ENCODE measurements around the gene TUBA4A. TPM values are rescaled to one million over a fixed set of nuclear protein-coding genes. Genes with fewer than 3 reads are reported as not detected.

The TUBA4A gene
- total and polyA plus RNA-seq, 10 of the 15 experiments (the other 5 are each of a cell fraction or from before 2014, with no cell fraction given): 58.2 to 325 (median 134) TPM

GRCh38 chr2:219252900-219253752 lies 592 bp downstream of the TUBA4A start, which contains the start of gene TUBA4B:
TUBA4B (plus strand) TSS chr2:219253243; CDS start chr2:219253408, 165 bp downstream.
- no peaks in the 10 kb centered on the region for H3K27me3 ChIP-seq (replicated peaks in 1 of 2; ENCODE audit: control insufficient read depth in 2 of 2, insufficient read depth in 2 of 2, low read length in 1 of 2)
- ATAC-seq: peak; percentile 34
- intact Hi-C loops (cut with micrococcal nuclease; ENCODE audit: unreplicated experiment) (loop anchor here (1.0 to 2.0 kb wide), 4 partner anchors 24 to 76 kb away; partner anchors contain the start of genes ANKZF1, ATG9A, CNPPD1 and DNAJB2), in situ Hi-C loops (cut with MboI) (no loop called here)
- CTCF ChIA-PET: interaction anchor here (0.9 to 6.1 kb wide), 8 partner anchors 8 to 83 kb away, joined by 3 to 65 read pairs (median 5); partner anchors contain the start of genes ANKZF1, ATG9A, DNAJB2 and GLB1L
- peaks cover 27% of the 10 kb centered on the region for H3K4me1 ChIP-seq (ENCODE audit: control insufficient read depth, insufficient read depth, low read length)
- H3K4me2 ChIP-seq (ENCODE audit: control insufficient read depth, insufficient read depth): peak within 1 kb of the TSS; percentile 92
- peaks cover 10 to 11% of the 10 kb centered on the region in 2 experiments for H3K36me3 ChIP-seq (ENCODE audit: control insufficient read depth in 2 of 2, insufficient read depth in 2 of 2, low read length in 1 of 2)
- no peaks in the 10 kb centered on the region for H3K9me3 ChIP-seq (replicated peaks; ENCODE audit: control insufficient read depth, insufficient read depth, low read length)
- RAD21 ChIA-PET (ENCODE audit: unreplicated experiment): interaction anchor here (1.0 to 5.1 kb wide), 8 partner anchors 8 to 82 kb away, joined by 3 to 53 read pairs (median 5); partner anchors contain the start of genes ANKZF1, ATG9A, DNAJB2 and GLB1L
- peaks cover 44% of the 10 kb centered on the region for H3K79me2 ChIP-seq (ENCODE audit: control insufficient read depth, insufficient read depth, low read length)
- H3K9ac ChIP-seq (ENCODE audit: control insufficient read depth, insufficient read depth, low read length): peak within 1 kb of the TSS; percentile 86
- H4K20me1 ChIP-seq (ENCODE audit: control insufficient read depth, insufficient read depth): 0 out of 2 replicates have a peak, but pooled peaks cover 4% of the 10 kb centered on the region
- peak within 1 kb of the TSS; percentile 86 for H3K4me3 ChIP-seq
- WGBS (ENCODE audit: insufficient coverage, insufficient replicate concordance, low lambda C conversion rate, missing lambda C conversion rate): 1% methylated on average over 49 of the region's 49 CpGs
- POLR2A ChIA-PET: interaction anchor here (0.5 to 9.0 kb wide), 29 partner anchors 8 to 1883 kb away, joined by 3 to 160 read pairs (median 4); partner anchors contain the start of genes ABCB6, ANKZF1, ATG9A and CNPPD1
- FAIRE-seq: peak; percentile 23
- SMC1A ChIA-PET (ENCODE audit: uncharacterized antibody, unreplicated experiment): interaction anchor here (0.6 to 8.6 kb wide), 10 partner anchors 11 to 399 kb away, joined by 3 to 98 read pairs (median 7); partner anchors contain the start of genes ANKZF1, ATG9A, CNPPD1 and DNAJB2
- no peak for DNase-seq (ENCODE audit: low read depth, low spot score)
- H2AFZ ChIP-seq (ENCODE audit: control insufficient read depth, low read depth, low read length): peak within 1 kb of the TSS; percentile 92
- peak within 1 kb of the TSS; percentile 77 for H3K27ac ChIP-seq (ENCODE audit: control insufficient read depth, insufficient read depth)
- TSS peak; percentile 63 for BruUV-seq (replicated peaks)
- no peak for TF ChIP-seq HDAC2 (IDR thresholded peaks at IDR 0.05)
- peak; percentile 30; the same call in 1 of the 3 replicates for TF ChIP-seq POU2F2 (IDR thresholded peaks at IDR 0.05; ENCODE audit: borderline replicate concordance, low read depth, low read length)
- TF ChIP-seq EED (IDR thresholded peaks at IDR 0.05; ENCODE audit: low read depth): peak; percentile 90
- TF ChIP-seq NKRF (conservative IDR thresholded peaks at IDR 0.05): peak; percentile 18
- no peak for TF ChIP-seq IRF3 (IDR thresholded peaks at IDR 0.05)
- TF ChIP-seq ASH2L (IDR thresholded peaks at IDR 0.05; ENCODE audit: borderline replicate concordance, low read depth): no peak
- TF ChIP-seq MXI1 (IDR thresholded peaks at IDR 0.05; ENCODE audit: low read depth, low read length): peak; percentile 54; the same call in 1 of the 2 replicates
- TF ChIP-seq RUNX3 (IDR thresholded peaks at IDR 0.05; ENCODE audit: low read length): peak; percentile 87
- TF ChIP-seq NR2C1 (IDR thresholded peaks at IDR 0.05): no peak
- TF ChIP-seq IRF5 (IDR thresholded peaks at IDR 0.05; ENCODE audit: borderline replicate concordance): 0 out of 2 replicates have a peak, but pooled peaks have one; percentile 12
- TF ChIP-seq CBFB (IDR thresholded peaks at IDR 0.05; ENCODE audit: low read depth): peak; percentile 32; the same call in 1 of the 2 replicates
- no peak for TF ChIP-seq SUZ12 (IDR thresholded peaks at IDR 0.05; ENCODE audit: unreplicated experiment)
- peak; percentile 84 for TF ChIP-seq NR2F1 (conservative IDR thresholded peaks at IDR 0.05)
- no peak for TF ChIP-seq HDGF (IDR thresholded peaks at IDR 0.05)
- no peak for TF ChIP-seq SIX5 (IDR thresholded peaks at IDR 0.05; ENCODE audit: low read depth, low read length, severe bottlenecking)
- no peak for TF ChIP-seq HSF1 (IDR thresholded peaks at IDR 0.05; ENCODE audit: low read depth, low read length)
- no peak for TF ChIP-seq BRCA1 (IDR thresholded peaks at IDR 0.05; ENCODE audit: low read depth, low read length)

Data from GM12878 (cell line).